Aorta (tissue), 5 donors: ENCODE measurements around the gene MYO1G. TPM values are rescaled to one million over a fixed set of nuclear protein-coding genes. Genes with fewer than 3 reads are reported as not detected.

Experiments
- ATAC-seq: fragments of 200-7000 bp; cut with Tn5 transposase; one replicate; pipeline ENCODE4 v1.9.1; 2022; ENCODE audit warnings: moderate library complexity; ENCODE audit not compliant: low FRiP score
- DNase-seq, 2 donors: peaks; one replicate each; pipeline ENCODE4 v3.0.0-alpha.2; 2020
- H3K27ac ChIP-seq, 2 donors: one replicate each; pipeline ENCODE4 v1.5.1; 2013; ENCODE audit warnings: low read length in 2 of 2, mild to moderate bottlenecking in 2 of 2, moderate library complexity in 2 of 2, control low read depth in 1 of 2, inconsistent platforms in 1 of 2, low read depth in 1 of 2
- H3K27me3 ChIP-seq, 2 donors: one replicate each; pipeline ENCODE4 v1.6.1; 2013; ENCODE audit warnings: control low read depth in 1 of 2, low read length in 1 of 2, mild to moderate bottlenecking in 1 of 2, moderate library complexity in 1 of 2; ENCODE audit not compliant: insufficient read depth in 2 of 2, control insufficient read depth in 1 of 2
- H3K36me3 ChIP-seq, 2 donors: one replicate each; pipeline ENCODE4 v1.6.1; 2013; ENCODE audit warnings: control low read depth in 1 of 2, low read length in 1 of 2, mild to moderate bottlenecking in 1 of 2; ENCODE audit not compliant: insufficient read depth in 2 of 2, control insufficient read depth in 1 of 2
- H3K4me1 ChIP-seq, 2 donors: one replicate each; pipeline ENCODE4 v1.6.1; 2013; ENCODE audit warnings: low read length in 2 of 2, control low read depth in 1 of 2, mild to moderate bottlenecking in 1 of 2, moderate library complexity in 1 of 2; ENCODE audit not compliant: insufficient read depth in 2 of 2, control insufficient read depth in 1 of 2
- H3K4me3 ChIP-seq, 2 donors: one replicate each; pipeline ENCODE4 v1.5.1; 2013; ENCODE audit warnings: low read length in 2 of 2, control low read depth in 1 of 2, mild to moderate bottlenecking in 1 of 2
- H3K9me3 ChIP-seq: one replicate; pipeline ENCODE4 v1.6.1; 2013; ENCODE audit warnings: mild to moderate bottlenecking, low read length; ENCODE audit not compliant: control insufficient read depth
- WGBS, 2 donors: extraction: QIAGEN DNeasy Blood & Tissue Kit; methylation state at CpG; one replicate each; pipeline ENCODE4 v1.1.7; 2013; 5-methylcytosine and 5-hydroxymethylcytosine counted together
- intact Hi-C, 2 donors: fragments of 100-400 bp; cut with DNase I; formaldehyde crosslinking; loops; one replicate each; pipeline versions ENCODE4 v1.14.2 to v1.15.0; 2022
- polyA plus RNA-seq, 2 donors: library from polyadenylated mRNA; stranded (reverse); fragments of 200-250 nt; gene quantifications; one replicate each; pipeline ENCODE4 v1.2.3, GENCODE V29; 2013
- total RNA-seq, 2 donors: library from RNA; stranded (reverse); fragmentation: NEBNext Ultra II Directional; extraction: Animal tissue kit (Norgen Biotek cat#: 25700); gene quantifications; one replicate each; pipeline ENCODE4 v1.2.1, GENCODE V29; 2021
- donor health status: healthy with polysubstance abuse.
- donor health status: Bipolar disorder and iron deficiency.
- donor health status: DM: no; HTN: no; CAD: no.
- donor health status: DM: no; HTN: no; CAD: no.
- donor health status: DM: yes; HTN: yes; CAD: no.

The MYO1G gene
- total and polyA plus RNA-seq, 4 donors = 1.4 to 21.3 (median 5.4) TPM

GRCh38 chr7:44962483-44963251, 16.1 kb downstream of the MYO1G start:
- intact Hi-C loops = loop anchor here in 1 of 2 donors (10.0 kb wide), 1 partner anchor 172 kb away; no protein-coding TSS in a partner anchor

GRCh38 chr7:44961844-44962482, 16.9 kb downstream of the MYO1G start:
- DNase-seq (peak in 1 of 2 donors; percentile 76), ATAC-seq (peak; percentile 33)
- H3K27ac ChIP-seq = no peak overlapping the region
- 68 to 79% methylated on average over 14 to 16 of the region's 16 CpGs for WGBS, 2 donors
- H3K36me3 ChIP-seq = no peaks in the 10 kb centered on the region
- intact Hi-C loops = loop anchor here in 1 of 2 donors (10.0 kb wide), 1 partner anchor 173 kb away; no protein-coding TSS in a partner anchor
- H3K9me3 ChIP-seq = no peaks in the 10 kb centered on the region
- H3K27me3 ChIP-seq = no peaks in the 10 kb centered on the region
- no peaks in the 10 kb centered on the region for H3K4me1 ChIP-seq
- no peak overlapping the region for H3K4me3 ChIP-seq

More at GRCh38 chr7:44962483-44963251, 16.1 kb downstream of the MYO1G start:
- DNase-seq = peak; percentile 61 to 83
- H3K4me3 ChIP-seq = peak overlapping the region in 1 of 2 donors; percentile 3
- no peaks in the 10 kb centered on the region for H3K9me3 ChIP-seq
- H3K4me1 ChIP-seq = no peaks in the 10 kb centered on the region
- no peaks in the 10 kb centered on the region for H3K27me3 ChIP-seq
- H3K27ac ChIP-seq = no peak overlapping the region
- ATAC-seq = peak; percentile 38
- WGBS, 2 donors = 6 to 7% methylated on average over 64 to 76 of the region's 76 CpGs
- no peaks in the 10 kb centered on the region for H3K36me3 ChIP-seq

GRCh38 chr7:44960011-44960580, 18.7 kb downstream of the MYO1G start:
- intact Hi-C loops = loop anchor here in 1 of 2 donors (10.0 kb wide), 1 partner anchor 175 kb away; no protein-coding TSS in a partner anchor
- ATAC-seq (no peak), DNase-seq (peak in 1 of 2 donors; percentile 42)
- Histone ChIP-seq H3K4me3 (no peak overlapping the region), H3K36me3 (no peaks in the 10 kb centered on the region), H3K4me1 (no peaks in the 10 kb centered on the region), H3K27ac (no peak overlapping the region), H3K27me3 (no peaks in the 10 kb centered on the region), H3K9me3 (no peaks in the 10 kb centered on the region)
- 79 to 89% methylated on average over 4 of the region's 4 CpGs for WGBS, 2 donors

GRCh38 chr7:44959433-44959951, 19.3 kb downstream of the MYO1G start:
- H3K4me3 ChIP-seq = no peak overlapping the region
- no peaks in the 10 kb centered on the region for H3K9me3 ChIP-seq
- intact Hi-C loops = no loop called here
- no peaks in the 10 kb centered on the region for H3K27me3 ChIP-seq
- WGBS, 2 donors = 66 to 73% methylated on average over 8 of the region's 8 CpGs
- H3K36me3 ChIP-seq = no peaks in the 10 kb centered on the region
- DNase-seq (peak in 1 of 2 donors; percentile 22), ATAC-seq (no peak)
- H3K27ac ChIP-seq = no peak overlapping the region
- no peaks in the 10 kb centered on the region for H3K4me1 ChIP-seq

GRCh38 chr7:44958645-44959344, 20.0 kb downstream of the MYO1G start:
- H3K4me3 ChIP-seq = no peak overlapping the region
- H3K27me3 ChIP-seq = no peaks in the 10 kb centered on the region
- H3K9me3 ChIP-seq = no peaks in the 10 kb centered on the region
- whole genome bisulfite sequencing, 2 donors = 65 to 72% methylated on average over 8 of the region's 8 CpGs
- ATAC-seq (no peak), DNase-seq (no peak)
- no peaks in the 10 kb centered on the region for H3K4me1 ChIP-seq
- no peaks in the 10 kb centered on the region for H3K36me3 ChIP-seq
- intact Hi-C loops = no loop called here
- no peak overlapping the region for H3K27ac ChIP-seq

- Histone ChIP-seq H3K36me3 (no peaks in the 10 kb centered on the region), H3K4me3 (no peak overlapping the region), H3K27ac (no peak overlapping the region), H3K9me3 (no peaks in the 10 kb centered on the region), H3K4me1 (no peaks in the 10 kb centered on the region), H3K27me3 (no peaks in the 10 kb centered on the region)
- no peak for DNase-seq
- no peak for ATAC-seq
- intact Hi-C loops = no loop called here
- 87 to 90% methylated on average over 10 of the region's 10 CpGs for WGBS, 2 donors
Measured at GRCh38 chr7:44956157-44956766, 22.6 kb downstream of the MYO1G start.

GRCh38 chr7:44955733-44956132, 23.1 kb downstream of the MYO1G start:
- intact Hi-C loops = no loop called here
- Histone ChIP-seq H3K4me1 (no peaks in the 10 kb centered on the region), H3K27ac (no peak overlapping the region), H3K36me3 (no peaks in the 10 kb centered on the region), H3K27me3 (no peaks in the 10 kb centered on the region), H3K4me3 (no peak overlapping the region), H3K9me3 (no peaks in the 10 kb centered on the region)
- ATAC-seq (no peak), DNase-seq (no peak)
- 52 to 54% methylated on average over 2 of the region's 2 CpGs for WGBS, 2 donors

GRCh38 chr7:44953156-44953555, 25.7 kb downstream of the MYO1G start:
- no peak for DNase-seq
- no peak overlapping the region for H3K4me3 ChIP-seq
- ATAC-seq = no peak
- H3K27me3 ChIP-seq = no peaks in the 10 kb centered on the region
- WGBS, 2 donors = 96 to 97% methylated on average over 2 of the region's 2 CpGs
- intact Hi-C loops = no loop called here
- no peaks in the 10 kb centered on the region for H3K4me1 ChIP-seq
- no peak overlapping the region for H3K27ac ChIP-seq
- no peaks in the 10 kb centered on the region for H3K9me3 ChIP-seq
- no peaks in the 10 kb centered on the region for H3K36me3 ChIP-seq
